Measurements from ENCODE around the gene C12orf57. TPM values are rescaled to one million over a fixed set of nuclear protein-coding genes. Genes with fewer than 3 reads are reported as not detected.

C12orf57 gene
- total RNA-seq, 2 experiments from 2014 or later: 305 to 311 TPM

DNA sequence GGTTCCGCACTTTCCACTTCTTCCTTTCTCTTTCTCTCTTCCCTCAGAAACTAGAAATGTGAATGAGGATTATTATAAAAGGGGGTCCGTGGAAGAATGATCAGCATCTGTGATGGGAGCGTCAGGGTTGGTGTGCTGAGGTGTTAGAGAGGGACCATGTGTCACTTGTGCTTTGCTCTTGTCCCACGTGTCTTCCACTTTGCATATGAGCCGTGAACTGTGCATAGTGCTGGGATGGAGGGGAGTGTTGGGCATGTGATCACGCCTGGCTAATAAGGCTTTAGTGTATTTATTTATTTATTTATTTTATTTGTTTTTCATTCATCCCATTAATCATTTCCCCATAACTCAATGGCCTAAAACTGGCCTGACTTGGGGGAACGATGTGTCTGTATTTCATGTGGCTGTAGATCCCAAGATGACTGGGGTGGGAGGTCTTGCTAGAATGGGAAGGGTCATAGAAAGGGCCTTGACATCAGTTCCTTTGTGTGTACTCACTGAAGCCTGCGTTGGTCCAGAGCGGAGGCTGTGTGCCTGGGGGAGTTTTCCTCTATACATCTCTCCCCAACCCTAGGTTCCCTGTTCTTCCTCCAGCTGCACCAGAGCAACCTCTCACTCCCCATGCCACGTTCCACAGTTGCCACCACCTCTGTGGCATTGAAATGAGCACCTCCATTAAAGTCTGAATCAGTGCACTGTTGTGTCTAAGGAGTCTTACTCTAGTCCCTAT is 20.7 kb upstream of the C12orf57 start:
- ChIA-PET POLR2A (interaction anchor here (1.0 to 6.4 kb wide), 4 partner anchors 13 to 55 kb away, joined by 3 to 76 read pairs (median 22); partner anchors contain the start of genes C12orf57 and RNU7-1), CTCF (interaction anchor here (1.6 to 3.2 kb wide), 5 partner anchors 15 to 54 kb away, joined by 4 to 18 read pairs (median 9); partner anchors contain the start of genes C12orf57, RNU7-1 and SPSB2)
- Mint-ChIP-seq H3K9me3 (no peaks in the 10 kb centered on the region), H3K27ac (peak overlapping the region; percentile 85), H3K27me3 (no peaks in the 10 kb centered on the region), H3K4me3 (no peak overlapping the region), H3K4me1 (ENCODE audit: low read depth) (peaks cover 25% of the 10 kb centered on the region), H3K36me3 (ENCODE audit: low read depth) (peaks cover 34% of the 10 kb centered on the region)
- Histone ChIP-seq H3K27me3 (ENCODE audit: control insufficient read depth in 1 of 2, insufficient read depth in 2 of 2, low read length in 2 of 2) (no peaks in the 10 kb centered on the region), H3K4me1 (ENCODE audit: insufficient read depth, low read length) (peaks cover 22% of the 10 kb centered on the region), H3K36me3 (ENCODE audit: insufficient read depth, low read length) (peaks cover 42% of the 10 kb centered on the region), H3K9me3 (ENCODE audit: control insufficient read depth in 1 of 2, insufficient read depth in 1 of 2, low read length in 2 of 2) (no peaks in the 10 kb centered on the region), H3K4me3 (ENCODE audit: low read length) (no peak overlapping the region), H3K27ac (ENCODE audit: low read depth in 1 of 2, low read length in 2 of 2) (no peak overlapping the region)
- no peak for ATAC-seq (ENCODE audit: poor library complexity)
- DNase-seq: no peak
- TF ChIP-seq, protein P1, sequence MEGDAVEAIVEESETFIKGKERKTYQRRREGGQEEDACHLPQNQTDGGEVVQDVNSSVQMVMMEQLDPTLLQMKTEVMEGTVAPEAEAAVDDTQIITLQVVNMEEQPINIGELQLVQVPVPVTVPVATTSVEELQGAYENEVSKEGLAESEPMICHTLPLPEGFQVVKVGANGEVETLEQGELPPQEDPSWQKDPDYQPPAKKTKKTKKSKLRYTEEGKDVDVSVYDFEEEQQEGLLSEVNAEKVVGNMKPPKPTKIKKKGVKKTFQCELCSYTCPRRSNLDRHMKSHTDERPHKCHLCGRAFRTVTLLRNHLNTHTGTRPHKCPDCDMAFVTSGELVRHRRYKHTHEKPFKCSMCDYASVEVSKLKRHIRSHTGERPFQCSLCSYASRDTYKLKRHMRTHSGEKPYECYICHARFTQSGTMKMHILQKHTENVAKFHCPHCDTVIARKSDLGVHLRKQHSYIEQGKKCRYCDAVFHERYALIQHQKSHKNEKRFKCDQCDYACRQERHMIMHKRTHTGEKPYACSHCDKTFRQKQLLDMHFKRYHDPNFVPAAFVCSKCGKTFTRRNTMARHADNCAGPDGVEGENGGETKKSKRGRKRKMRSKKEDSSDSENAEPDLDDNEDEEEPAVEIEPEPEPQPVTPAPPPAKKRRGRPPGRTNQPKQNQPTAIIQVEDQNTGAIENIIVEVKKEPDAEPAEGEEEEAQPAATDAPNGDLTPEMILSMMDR (IDR thresholded peaks at IDR 0.05): no peak
- intact Hi-C loops (cut with DNase I, micrococcal nuclease): loop anchor here (5.0 kb wide), 1 partner anchor 94 kb away; the partner anchor contains the start of gene LPCAT3 (in 2 of the 2)

DNA sequence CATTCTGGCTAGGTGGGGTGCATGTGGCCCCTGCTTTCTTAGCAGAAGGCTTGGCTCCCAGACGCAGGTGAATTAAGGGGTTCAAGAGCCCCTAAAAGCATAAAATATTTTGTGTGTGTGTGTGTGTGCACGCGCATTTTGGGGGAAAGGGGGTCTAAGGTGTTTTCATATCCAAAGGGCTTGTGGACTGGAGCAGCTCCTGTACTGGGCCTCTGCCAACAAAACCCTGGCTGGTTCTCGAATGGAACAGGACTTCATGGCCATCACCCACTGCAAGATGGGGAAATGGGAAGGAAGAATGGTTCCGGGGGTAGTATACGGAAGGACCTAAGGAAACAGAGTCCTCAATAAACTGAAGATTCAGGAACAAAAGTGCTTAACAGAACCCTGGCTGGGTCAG is 20.0 kb upstream of the C12orf57 start:
- H3K9me3 Mint-ChIP-seq: no peaks in the 10 kb centered on the region
- peak overlapping the region; percentile 85 for H3K27ac Mint-ChIP-seq
- intact Hi-C loops (cut with DNase I, micrococcal nuclease): loop anchor here (1.0 to 5.0 kb wide), 6 partner anchors 19 to 189 kb away; partner anchors contain the start of genes C1R (in 2 of the 2), C1RL (in 2 of the 2), LPCAT3 (in 2 of the 2) and RNU7-1 (in 1 of the 2)
- ATAC-seq (ENCODE audit: poor library complexity) (no peak), DNase-seq (no peak)
- POLR2A ChIA-PET: interaction anchor here (0.9 to 6.4 kb wide), 8 partner anchors 10 to 169 kb away, joined by 3 to 76 read pairs (median 5); partner anchors contain the start of genes C12orf57, ENO2 and RNU7-1
- H3K4me1 Mint-ChIP-seq (ENCODE audit: low read depth): peaks cover 29% of the 10 kb centered on the region
- H3K36me3 ChIP-seq (ENCODE audit: insufficient read depth, low read length): peaks cover 42% of the 10 kb centered on the region
- CTCF ChIA-PET: interaction anchor here (0.6 to 3.2 kb wide), 8 partner anchors 14 to 314 kb away, joined by 3 to 21 read pairs (median 7); partner anchors contain the start of genes C12orf57, RNU7-1 and SPSB2
- H3K36me3 Mint-ChIP-seq (ENCODE audit: low read depth): peaks cover 36% of the 10 kb centered on the region
- no peaks in the 10 kb centered on the region for H3K27me3 Mint-ChIP-seq
- peaks cover 28% of the 10 kb centered on the region for H3K4me1 ChIP-seq (ENCODE audit: insufficient read depth, low read length)
- TF ChIP-seq, protein P1 (IDR thresholded peaks at IDR 0.05): no peak
- no peak overlapping the region for H3K4me3 ChIP-seq (ENCODE audit: low read length)
- H3K4me3 Mint-ChIP-seq: peak overlapping the region; percentile 85
- no peaks in the 10 kb centered on the region for H3K27me3 ChIP-seq (ENCODE audit: control insufficient read depth in 1 of 2, insufficient read depth in 2 of 2, low read length in 2 of 2)
- H3K9me3 ChIP-seq (ENCODE audit: control insufficient read depth in 1 of 2, insufficient read depth in 1 of 2, low read length in 2 of 2): no peaks in the 10 kb centered on the region
- peak overlapping the region in 1 of 2 donors; percentile 30 for H3K27ac ChIP-seq (ENCODE audit: low read depth in 1 of 2, low read length in 2 of 2)

DNA sequence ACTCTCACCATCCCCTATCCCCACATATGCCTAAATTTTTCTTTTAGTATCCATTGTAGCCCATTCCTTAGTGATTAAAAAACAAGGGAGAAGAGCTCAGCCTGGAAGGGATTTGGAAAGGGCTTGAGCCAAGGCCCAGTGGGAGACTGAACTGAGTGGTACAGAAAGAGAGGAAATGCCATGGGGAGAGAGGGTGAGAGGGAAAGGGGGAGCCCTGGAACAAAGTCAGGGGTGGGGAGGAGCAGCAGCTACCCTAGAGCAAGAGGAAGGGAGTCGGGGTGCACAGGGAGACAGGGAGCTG is 18.6 kb upstream of the C12orf57 start:
- DNase-seq: no peak
- H3K4me1 Mint-ChIP-seq (ENCODE audit: low read depth): peaks cover 43% of the 10 kb centered on the region
- H3K4me1 ChIP-seq (ENCODE audit: insufficient read depth, low read length): peaks cover 41% of the 10 kb centered on the region
- TF ChIP-seq, protein P1 (IDR thresholded peaks at IDR 0.05): no peak
- no peaks in the 10 kb centered on the region for H3K9me3 Mint-ChIP-seq
- intact Hi-C loops (cut with DNase I, micrococcal nuclease): loop anchor here in 1 of 2 experiments (2.0 kb wide), 1 partner anchor 18 kb away; the partner anchor contains the start of gene RNU7-1
- peaks cover 31% of the 10 kb centered on the region for H3K36me3 ChIP-seq (ENCODE audit: insufficient read depth, low read length)
- ChIA-PET POLR2A (interaction anchor here (0.6 to 6.4 kb wide), 7 partner anchors 11 to 219 kb away, joined by 3 to 76 read pairs (median 3); partner anchors contain the start of genes C12orf57, RNU7-1 and SPSB2), CTCF (interaction anchor here (1.1 to 3.2 kb wide), 10 partner anchors 11 to 56 kb away, joined by 3 to 21 read pairs (median 8); partner anchors contain the start of genes C12orf57, RNU7-1 and SPSB2)
- peak overlapping the region; percentile 85 for H3K27ac Mint-ChIP-seq
- H3K27ac ChIP-seq (ENCODE audit: low read depth in 1 of 2, low read length in 2 of 2): no peak overlapping the region
- H3K36me3 Mint-ChIP-seq (ENCODE audit: low read depth): peaks cover 24% of the 10 kb centered on the region
- no peaks in the 10 kb centered on the region for H3K27me3 Mint-ChIP-seq
- peak overlapping the region; percentile 71 for H3K4me3 Mint-ChIP-seq
- no peak for ATAC-seq (ENCODE audit: poor library complexity)
- no peaks in the 10 kb centered on the region for H3K27me3 ChIP-seq (ENCODE audit: control insufficient read depth in 1 of 2, insufficient read depth in 2 of 2, low read length in 2 of 2)
- no peak overlapping the region for H3K4me3 ChIP-seq (ENCODE audit: low read length)
- H3K9me3 ChIP-seq (ENCODE audit: control insufficient read depth in 1 of 2, insufficient read depth in 1 of 2, low read length in 2 of 2): no peaks in the 10 kb centered on the region

Data from CD4-positive, alpha-beta T cell (primary cell).